Activated T-cell treated with anti-CD3 and anti-CD28 coated beads, Interleukin-2, amount 50 U/mL, for 4 hours (primary cell): ENCODE results near the gene CLSTN2. TPM values are rescaled to one million over a fixed set of nuclear protein-coding genes. Genes with fewer than 3 reads are reported as not detected.

Source experiments
- ATAC-seq, 2 donors: fragments of 200-7000 bp; cut with Tn5 transposase; one replicate each; pipeline ENCODE4 v1.10.0; 2021
- DNase-seq: peaks from one replicate; pipeline ENCODE4 v3.0.0-alpha.2; 2020
- H3K27me3 Mint-ChIP-seq: one replicate; pipeline ENCODE4 v1.8.0; 2021; ENCODE audit warnings: low read depth, mixed read lengths
- H3K36me3 Mint-ChIP-seq: one replicate; pipeline ENCODE4 v1.8.0; 2022; ENCODE audit warnings: mixed read lengths; ENCODE audit not compliant: insufficient read depth
- H3K4me1 Mint-ChIP-seq: one replicate; pipeline ENCODE4 v1.8.0; 2021; ENCODE audit warnings: low read depth, mixed read lengths
- H3K4me3 Mint-ChIP-seq: one replicate; pipeline ENCODE4 v1.8.0; 2021; ENCODE audit warnings: mild to moderate bottlenecking, moderate library complexity, mixed read lengths
- H3K9me3 Mint-ChIP-seq: one replicate; pipeline ENCODE4 v1.8.0; 2021; ENCODE audit warnings: mixed read lengths
- total RNA-seq, 3 donors: library from RNA; stranded (reverse); gene quantifications; one replicate each; pipeline ENCODE4 v1.2.1, GENCODE V29; 2021

CLSTN2 gene
- total RNA-seq, 3 donors from 2014 or later: under 0.01 to 0.10 (median 0.03) TPM

GRCh38 chr3:140521751-140522445 is 586.9 kb downstream of the CLSTN2 start:
- no peak for ATAC-seq
- Mint-ChIP-seq H3K9me3 (peaks cover 18% of the 10 kb centered on the region), H3K36me3 (no peaks in the 10 kb centered on the region), H3K4me1 (no peaks in the 10 kb centered on the region), H3K4me3 (no peak overlapping the region), H3K27me3 (peaks cover 21% of the 10 kb centered on the region)
- no peak for DNase-seq

- DNase-seq (no peak), ATAC-seq (no peak)
- Mint-ChIP-seq H3K4me3 (no peak overlapping the region), H3K36me3 (no peaks in the 10 kb centered on the region), H3K9me3 (peaks cover 14% of the 10 kb centered on the region), H3K27me3 (peaks cover 15% of the 10 kb centered on the region), H3K4me1 (no peaks in the 10 kb centered on the region)
Measured at GRCh38 chr3:140522653-140523380, 587.8 kb downstream of the CLSTN2 start.

- ATAC-seq: no peak
- peaks cover 13% of the 10 kb centered on the region for H3K9me3 Mint-ChIP-seq
Measured at GRCh38 chr3:140523600-140523999, 588.6 kb downstream of the CLSTN2 start.

GRCh38 chr3:140527156-140527555 is 592.2 kb downstream of the CLSTN2 start:
- H3K27me3 Mint-ChIP-seq: peaks cover 12% of the 10 kb centered on the region
- peaks cover 10% of the 10 kb centered on the region for H3K9me3 Mint-ChIP-seq
- no peaks in the 10 kb centered on the region for H3K36me3 Mint-ChIP-seq
- H3K4me1 Mint-ChIP-seq: no peaks in the 10 kb centered on the region
- ATAC-seq: no peak
- no peak overlapping the region for H3K4me3 Mint-ChIP-seq
- DNase-seq: no peak

More at GRCh38 chr3:140523600-140523999, 588.6 kb downstream of the CLSTN2 start:
- Mint-ChIP-seq H3K4me3 (no peak overlapping the region), H3K36me3 (no peaks in the 10 kb centered on the region), H3K27me3 (peaks cover 15% of the 10 kb centered on the region), H3K4me1 (no peaks in the 10 kb centered on the region)
- no peak for DNase-seq

GRCh38 chr3:140529096-140529495 is 594.1 kb downstream of the CLSTN2 start:
- no peaks in the 10 kb centered on the region for H3K27me3 Mint-ChIP-seq
- no peaks in the 10 kb centered on the region for H3K4me1 Mint-ChIP-seq
- H3K36me3 Mint-ChIP-seq: no peaks in the 10 kb centered on the region
- DNase-seq: no peak
- H3K4me3 Mint-ChIP-seq: no peak overlapping the region
- peaks cover 6% of the 10 kb centered on the region for H3K9me3 Mint-ChIP-seq
- ATAC-seq: no peak

GRCh38 chr3:140529558-140529957 is 594.6 kb downstream of the CLSTN2 start:
- DNase-seq (no peak), ATAC-seq (no peak)
- no peak overlapping the region for H3K4me3 Mint-ChIP-seq
- H3K4me1 Mint-ChIP-seq: no peaks in the 10 kb centered on the region
- no peaks in the 10 kb centered on the region for H3K27me3 Mint-ChIP-seq
- H3K36me3 Mint-ChIP-seq: no peaks in the 10 kb centered on the region
- peaks cover 6% of the 10 kb centered on the region for H3K9me3 Mint-ChIP-seq

GRCh38 chr3:140530131-140530530 is 595.1 kb downstream of the CLSTN2 start:
- Mint-ChIP-seq H3K4me1 (no peaks in the 10 kb centered on the region), H3K9me3 (peaks cover 2% of the 10 kb centered on the region), H3K36me3 (no peaks in the 10 kb centered on the region), H3K4me3 (no peak overlapping the region), H3K27me3 (no peaks in the 10 kb centered on the region)
- ATAC-seq (no peak), DNase-seq (no peak)

- no peak for DNase-seq
- H3K36me3 Mint-ChIP-seq: no peaks in the 10 kb centered on the region
- no peak for ATAC-seq
- H3K4me1 Mint-ChIP-seq: no peaks in the 10 kb centered on the region
- H3K27me3 Mint-ChIP-seq: no peaks in the 10 kb centered on the region
- no peak overlapping the region for H3K4me3 Mint-ChIP-seq
- H3K9me3 Mint-ChIP-seq: no peaks in the 10 kb centered on the region
Measured at GRCh38 chr3:140530603-140531002, 595.6 kb downstream of the CLSTN2 start.

GRCh38 chr3:140532793-140533330 is 597.9 kb downstream of the CLSTN2 start:
- H3K36me3 Mint-ChIP-seq: no peaks in the 10 kb centered on the region

GRCh38 chr3:140536926-140537726 is 602.1 kb downstream of the CLSTN2 start:
- Mint-ChIP-seq H3K4me1 (no peaks in the 10 kb centered on the region), H3K9me3 (no peaks in the 10 kb centered on the region)
- ATAC-seq: no peak

More at GRCh38 chr3:140532793-140533330, 597.9 kb downstream of the CLSTN2 start:
- DNase-seq (no peak), ATAC-seq (no peak)
- Mint-ChIP-seq H3K4me3 (no peak overlapping the region), H3K27me3 (no peaks in the 10 kb centered on the region), H3K9me3 (no peaks in the 10 kb centered on the region), H3K4me1 (no peaks in the 10 kb centered on the region)

GRCh38 chr3:140537727-140538082 is 602.7 kb downstream of the CLSTN2 start:
- Mint-ChIP-seq H3K27me3 (no peaks in the 10 kb centered on the region), H3K4me3 (no peak overlapping the region), H3K36me3 (no peaks in the 10 kb centered on the region)

More at GRCh38 chr3:140536926-140537726, 602.1 kb downstream of the CLSTN2 start:
- no peaks in the 10 kb centered on the region for H3K36me3 Mint-ChIP-seq
- no peaks in the 10 kb centered on the region for H3K27me3 Mint-ChIP-seq
- no peak overlapping the region for H3K4me3 Mint-ChIP-seq
- no peak for DNase-seq

GRCh38 chr3:140540262-140540661 is 605.3 kb downstream of the CLSTN2 start:
- Mint-ChIP-seq H3K27me3 (no peaks in the 10 kb centered on the region), H3K4me3 (no peak overlapping the region), H3K36me3 (no peaks in the 10 kb centered on the region), H3K4me1 (no peaks in the 10 kb centered on the region), H3K9me3 (no peaks in the 10 kb centered on the region)
- DNase-seq (no peak), ATAC-seq (no peak)

More at GRCh38 chr3:140537727-140538082, 602.7 kb downstream of the CLSTN2 start:
- no peak for ATAC-seq
- Mint-ChIP-seq H3K9me3 (no peaks in the 10 kb centered on the region), H3K4me1 (no peaks in the 10 kb centered on the region)
- DNase-seq: no peak

GRCh38 chr3:140541975-140542653 is 607.1 kb downstream of the CLSTN2 start:
- H3K4me3 Mint-ChIP-seq: no peak overlapping the region
- DNase-seq: no peak
- no peaks in the 10 kb centered on the region for H3K36me3 Mint-ChIP-seq
- no peaks in the 10 kb centered on the region for H3K4me1 Mint-ChIP-seq
- ATAC-seq: no peak
- no peaks in the 10 kb centered on the region for H3K27me3 Mint-ChIP-seq
- no peaks in the 10 kb centered on the region for H3K9me3 Mint-ChIP-seq

- no peak for ATAC-seq
- DNase-seq: no peak
- Mint-ChIP-seq H3K4me1 (no peaks in the 10 kb centered on the region), H3K27me3 (no peaks in the 10 kb centered on the region), H3K36me3 (no peaks in the 10 kb centered on the region), H3K4me3 (no peak overlapping the region), H3K9me3 (no peaks in the 10 kb centered on the region)
Measured at GRCh38 chr3:140545197-140545596, 610.2 kb downstream of the CLSTN2 start.
